ENCODE data around the gene NPDC1. TPM values are rescaled to one million over a fixed set of nuclear protein-coding genes. Genes with fewer than 3 reads are reported as not detected.
"Not testable (repeated sequence)": the region's sequence is repeated elsewhere in the genome, so short reads cannot be mapped to it uniquely, and the experiment has no call there.

NPDC1 gene
- total RNA-seq, 1 donor from 2014 or later, result 26.6 TPM

- ATAC-seq, result no peak
These were observed 28.8 kb upstream of the NPDC1 start for GRCh38 chr9:137074657-137075274.

GRCh38 chr9:137073992-137074399 lies 28.0 kb upstream of the NPDC1 start:
- no peak for ATAC-seq

DNA sequence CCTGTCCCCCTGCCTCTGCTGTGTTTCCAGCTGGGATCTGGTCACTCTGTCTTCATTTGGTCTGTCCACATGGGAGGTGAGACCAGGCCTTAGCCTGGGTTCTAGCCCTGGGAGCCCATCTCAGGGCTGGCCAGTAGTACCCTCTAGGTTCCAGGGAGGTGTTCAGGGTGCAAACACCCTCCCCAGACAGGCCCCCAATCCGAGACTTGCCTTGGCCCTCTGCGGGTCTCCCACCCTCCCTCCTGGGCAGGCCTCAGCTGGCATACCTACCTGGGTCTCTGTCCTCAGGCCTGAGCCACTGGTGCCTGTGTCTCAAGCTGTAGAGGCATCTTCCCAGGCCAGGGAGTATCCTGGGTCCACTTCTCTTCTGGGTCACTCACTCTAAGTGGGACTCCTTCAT lies 25.3 kb upstream of the NPDC1 start:
- no peak for ATAC-seq

DNA sequence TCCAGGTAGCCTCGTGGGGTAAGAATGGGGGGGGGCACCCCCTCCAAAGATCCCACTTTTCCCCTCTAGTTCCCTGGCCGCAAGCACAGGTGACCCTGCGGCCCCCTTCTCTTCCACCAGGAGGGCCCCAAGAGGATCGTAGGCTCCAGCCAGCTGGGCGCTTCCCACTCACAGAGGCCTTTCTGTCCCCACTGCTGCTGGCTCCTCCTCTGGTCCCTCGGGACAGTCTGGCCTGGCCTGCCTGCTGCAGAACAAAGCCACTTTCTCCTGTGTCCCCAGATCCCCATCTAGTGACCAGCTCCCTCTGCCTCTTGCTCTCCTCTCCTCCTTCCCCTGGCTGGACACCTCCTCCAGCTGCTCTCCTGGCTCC lies 24.9 kb upstream of the NPDC1 start:
- peak; percentile 0 for ATAC-seq

DNA sequence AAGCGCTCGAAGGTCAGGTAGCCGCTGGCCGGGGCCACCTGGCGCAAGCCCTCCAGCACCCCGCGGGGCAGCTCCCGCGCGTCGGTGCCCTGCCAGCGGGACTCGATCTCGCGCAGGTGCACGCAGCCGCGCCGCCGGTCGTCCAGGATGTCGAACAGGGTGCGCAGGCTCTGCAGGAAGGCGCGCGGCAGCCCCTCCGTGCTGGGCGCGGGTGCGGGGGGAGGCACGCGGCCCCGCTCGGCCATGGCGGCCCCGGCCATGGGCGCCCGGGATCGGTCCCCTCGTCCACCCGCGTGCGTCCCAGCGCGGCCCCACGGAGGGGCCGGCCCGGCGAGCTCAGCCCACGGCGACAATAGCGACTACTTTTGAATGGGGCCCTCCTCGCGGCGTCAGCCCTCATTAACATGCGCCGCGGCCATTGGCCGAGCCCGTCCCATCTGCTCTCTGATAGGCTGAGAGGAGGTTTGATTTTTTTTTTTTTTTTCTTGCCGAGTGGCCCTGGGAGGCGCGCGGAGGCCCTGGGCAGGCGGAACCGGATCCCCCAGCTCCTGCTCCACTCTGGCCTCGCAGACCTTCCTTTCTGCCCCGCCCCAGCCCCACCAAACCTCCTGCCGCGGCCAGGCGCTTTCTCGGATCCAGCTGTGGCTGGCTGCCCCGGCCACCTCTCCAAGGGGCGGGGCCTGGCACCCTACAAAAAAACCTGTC lies 24.4 kb upstream of the NPDC1 start, which contains the start of gene SAPCD2:
Gene SAPCD2, minus strand, starts transcription at position 357 of the 705 bp plus-strand sequence. Its CDS starts 97 bp downstream, at position 260.
- ATAC-seq, result peak; percentile 85

DNA sequence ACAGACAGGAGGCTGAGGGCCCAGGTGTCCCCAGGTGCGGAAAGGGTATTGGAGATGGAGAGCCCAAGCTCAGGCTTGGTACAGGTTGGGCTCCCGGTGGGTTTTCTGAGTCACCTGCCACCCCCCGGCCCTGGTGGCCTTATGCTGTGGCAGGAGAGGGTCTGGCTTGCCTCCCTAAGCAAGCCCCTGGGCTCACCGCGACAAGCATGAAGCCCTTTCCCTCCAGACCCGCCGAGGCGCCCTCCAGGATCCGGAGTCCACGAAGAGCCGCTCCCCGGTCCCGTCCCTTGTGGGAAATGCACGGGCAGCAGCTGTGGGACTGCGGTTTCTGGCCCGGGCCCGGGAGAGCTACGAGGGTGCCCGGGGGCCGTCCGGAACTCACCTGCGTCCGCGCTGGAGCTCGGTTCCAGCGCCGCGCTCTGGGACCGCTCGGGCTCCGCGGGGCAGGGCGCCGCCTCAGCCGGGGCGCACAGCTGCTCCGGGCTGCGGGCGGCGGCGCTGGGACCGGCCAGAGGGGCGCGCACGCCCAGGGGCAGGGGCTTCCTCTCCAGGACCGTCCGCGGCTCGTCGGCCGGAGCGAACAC lies 23.6 kb upstream of the NPDC1 start:
- ATAC-seq, result no peak

DNA sequence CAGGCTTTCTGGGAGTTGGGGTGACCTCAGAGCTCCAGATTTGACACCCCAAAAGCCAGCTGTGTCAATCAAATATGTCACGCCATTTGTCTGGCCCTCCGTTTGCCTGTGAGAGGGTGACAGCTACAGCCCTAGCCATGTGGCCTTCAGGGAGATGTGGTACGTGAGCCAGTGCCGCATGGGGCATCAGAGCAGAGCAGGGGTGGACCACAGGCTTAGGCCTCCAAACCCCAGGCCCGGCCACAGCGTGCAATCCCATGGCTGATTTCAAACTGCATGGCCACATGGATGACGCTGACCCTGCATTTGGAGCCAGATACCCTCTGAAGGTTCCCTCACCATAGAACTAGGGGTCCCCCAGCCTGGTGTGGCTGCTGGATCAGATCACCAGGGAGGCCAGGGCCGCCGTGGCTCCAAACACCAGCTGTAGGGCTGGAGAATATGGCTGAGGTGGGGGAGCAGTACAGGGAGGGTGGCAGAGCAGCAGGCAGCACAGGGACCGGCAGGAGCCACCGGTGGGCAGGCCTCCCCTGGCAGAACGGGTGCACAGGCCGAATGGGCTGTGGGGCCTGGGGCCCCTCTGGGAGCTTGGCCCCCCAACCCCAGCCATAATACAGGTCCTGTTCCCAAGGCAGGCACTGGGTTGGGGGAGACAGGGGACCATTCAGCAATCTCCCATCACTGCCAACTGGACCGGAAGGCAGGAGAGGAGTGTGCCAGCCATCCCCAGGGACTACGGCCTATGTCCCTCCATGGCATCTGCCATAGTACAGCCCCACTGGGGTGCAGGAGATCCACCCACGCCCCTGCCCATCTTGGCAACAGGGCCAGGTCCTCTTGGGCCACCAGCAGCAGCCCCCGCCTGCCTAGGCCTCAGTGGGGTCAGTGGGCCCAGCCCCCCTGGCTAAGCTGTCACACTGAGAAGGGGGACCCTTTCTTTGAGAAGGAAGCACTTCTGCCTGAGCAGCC lies 22.8 kb upstream of the NPDC1 start:
- ATAC-seq, result no peak

DNA sequence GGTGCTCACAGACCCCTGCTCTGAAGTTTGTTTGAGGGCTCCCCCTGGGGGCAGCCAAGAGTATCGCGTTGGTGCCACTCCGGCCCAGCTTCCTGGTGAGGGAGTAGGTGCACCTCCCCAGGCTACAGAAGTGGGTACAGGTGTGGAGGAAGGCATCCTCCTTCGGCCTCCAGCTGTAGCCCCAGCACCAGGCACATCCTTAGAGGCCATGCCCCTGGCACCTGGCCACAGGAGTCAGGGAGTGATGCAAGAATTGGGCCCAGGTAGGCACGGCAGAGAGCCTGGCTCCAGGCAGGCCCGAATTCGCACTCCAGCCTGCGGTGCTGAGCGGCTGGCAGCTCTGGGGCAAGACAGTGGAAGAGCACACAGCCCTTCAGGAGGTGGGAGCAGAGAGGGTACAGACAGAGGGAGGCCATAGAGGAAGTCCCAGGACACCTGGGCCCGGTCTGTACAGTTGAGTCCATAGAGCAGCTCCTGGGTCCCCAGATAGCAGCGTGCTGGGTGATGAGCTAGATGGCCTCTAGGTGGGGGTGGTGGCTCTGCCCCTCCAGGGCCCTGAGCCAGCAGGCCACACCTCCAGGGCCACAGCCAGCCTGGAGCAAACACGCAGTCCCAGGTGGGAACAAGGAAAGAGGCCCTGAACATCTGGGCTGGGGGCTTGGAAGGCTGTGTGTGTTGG lies 22.0 kb upstream of the NPDC1 start:
- ATAC-seq, result peak; percentile 59

DNA sequence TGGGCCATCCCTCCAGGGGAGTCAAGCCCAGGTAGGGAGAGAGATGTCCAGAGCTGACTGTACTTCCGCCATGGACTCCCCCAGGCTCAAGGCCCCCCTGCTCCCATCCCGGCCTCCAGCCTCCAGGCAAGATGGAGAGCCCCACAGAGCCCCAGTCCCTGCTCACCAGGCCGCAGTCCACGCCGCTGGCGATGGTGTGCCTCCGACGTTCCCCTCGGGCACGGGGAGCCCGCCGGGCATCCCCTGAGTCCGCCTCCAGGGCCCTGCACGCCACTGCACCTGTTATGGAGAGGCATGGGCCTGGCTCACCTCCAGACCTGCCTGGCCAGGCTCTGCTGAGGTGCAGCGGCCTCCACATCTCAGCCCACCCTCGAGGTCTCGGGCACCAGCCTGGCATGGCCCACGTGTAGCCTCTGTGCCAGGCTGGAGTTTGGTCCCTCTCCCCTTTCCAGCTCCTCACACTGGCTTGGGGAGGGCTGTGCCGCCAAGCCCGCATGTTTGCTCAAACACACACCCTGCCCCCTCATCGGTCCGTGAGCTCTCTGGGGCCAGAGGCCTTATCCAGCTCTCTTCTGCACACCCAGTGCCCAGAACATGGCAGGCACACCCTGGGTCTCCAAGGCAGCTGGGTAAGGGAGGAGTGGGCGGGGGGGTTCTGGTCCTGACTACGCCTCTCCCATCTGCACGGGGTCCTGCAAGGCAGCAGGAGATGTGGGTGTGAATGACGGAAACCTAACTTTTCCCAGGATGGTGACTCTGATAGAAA lies 20.3 kb upstream of the NPDC1 start:
- ATAC-seq, result no peak

GRCh38 chr9:137065336-137065967 lies 19.5 kb upstream of the NPDC1 start:
- no peak for ATAC-seq

DNA sequence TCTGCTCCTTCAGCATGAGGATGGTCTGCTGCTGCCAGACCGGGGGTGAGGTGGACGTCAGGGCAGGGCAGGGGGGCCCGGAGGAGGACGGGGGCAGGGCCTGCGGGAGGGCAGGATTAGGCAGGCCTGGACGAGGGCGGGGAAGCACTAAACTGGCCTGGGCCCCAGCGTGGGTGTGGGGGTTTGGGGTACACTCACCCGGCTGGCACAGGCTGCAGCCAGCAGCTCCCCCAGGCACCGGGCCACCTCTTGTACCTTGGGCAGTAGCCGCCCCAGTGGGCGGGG lies 18.8 kb upstream of the NPDC1 start:
- no peak for ATAC-seq

GRCh38 chr9:137064027-137064879 lies 18.3 kb upstream of the NPDC1 start:
- peak; percentile 44 for ATAC-seq

GRCh38 chr9:137063311-137064026 lies 17.5 kb upstream of the NPDC1 start:
- no peak for ATAC-seq

DNA sequence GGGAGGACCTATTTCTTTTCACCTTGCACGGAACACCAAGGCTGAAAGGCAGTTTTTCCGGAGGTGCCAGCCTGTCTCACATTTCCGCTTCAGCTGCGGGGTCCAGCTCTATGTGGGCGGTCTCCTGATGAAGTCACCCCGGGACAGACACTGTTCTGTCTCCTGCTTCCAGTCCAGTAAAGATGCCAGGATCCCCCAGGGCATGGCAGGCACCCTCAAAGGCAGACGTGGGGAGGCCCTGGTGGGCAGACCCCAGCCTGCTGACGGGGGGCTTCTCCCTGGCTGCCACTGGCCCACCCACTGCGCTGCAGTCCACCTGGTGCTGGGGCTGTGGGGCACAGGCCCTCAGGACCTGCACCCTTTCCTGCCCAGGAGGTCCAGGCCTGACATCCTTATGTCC lies 16.8 kb upstream of the NPDC1 start:
- not testable (repeated sequence) for ATAC-seq

DNA sequence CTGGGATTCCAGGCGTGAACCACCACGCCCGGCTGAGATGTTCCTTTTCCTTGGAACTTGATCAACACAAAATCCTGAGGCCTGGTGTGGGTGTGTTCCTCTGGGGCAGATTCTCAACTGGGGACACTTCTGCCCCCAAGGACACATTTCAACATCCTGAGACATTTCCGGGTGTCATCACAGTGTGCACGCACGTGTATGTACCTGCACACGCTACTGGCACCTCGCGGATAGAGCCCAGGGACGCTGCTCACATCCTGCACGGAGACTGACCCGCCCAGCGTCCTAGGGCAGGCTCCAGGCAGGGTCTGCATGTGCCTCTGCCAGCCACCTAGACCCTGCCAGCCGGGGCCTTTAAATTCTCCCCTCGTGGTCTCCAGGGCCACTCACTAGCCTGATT lies 16.4 kb upstream of the NPDC1 start:
- ATAC-seq, result peak; percentile 42

- ATAC-seq, result no peak
These were observed 12.7 kb upstream of the NPDC1 start for GRCh38 chr9:137058521-137059234.

GRCh38 chr9:137057545-137057944 lies 11.6 kb upstream of the NPDC1 start:
- ATAC-seq, result no peak

DNA sequence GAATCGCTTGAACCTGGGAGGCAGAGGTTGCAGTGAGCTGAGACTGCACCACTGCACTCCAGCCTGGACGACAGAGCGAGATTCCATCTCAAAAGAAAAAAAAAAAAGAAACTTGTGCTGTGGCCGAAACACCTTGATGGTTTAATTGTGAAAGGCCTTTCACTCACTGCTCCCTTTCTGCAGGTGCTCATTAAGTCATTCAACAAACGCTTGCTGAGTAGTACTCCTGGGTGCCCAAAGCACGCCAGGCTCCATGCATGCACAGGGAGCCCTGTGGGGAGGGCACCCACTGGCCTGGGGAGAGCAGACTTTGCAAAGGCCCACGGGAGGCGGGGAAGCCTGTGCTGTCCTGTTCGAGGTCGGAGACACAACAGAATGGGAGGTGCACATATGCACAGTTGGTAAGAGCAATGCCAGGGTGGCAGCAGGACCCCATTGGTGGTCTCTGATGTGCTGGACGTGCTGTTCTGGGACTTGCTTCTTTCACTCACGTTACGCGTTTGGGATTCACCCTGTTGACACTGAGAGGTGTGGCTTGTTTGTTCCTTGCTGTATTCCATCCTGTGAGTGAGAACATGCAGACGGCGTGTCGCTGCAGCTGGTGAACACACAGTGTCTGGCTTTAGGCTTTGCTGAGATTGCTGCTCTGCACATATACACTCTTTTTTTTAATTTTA lies 10.9 kb upstream of the NPDC1 start:
- ATAC-seq, result no peak
